ENCODE data around the gene ABHD5.

GRCh38 chr3:43776101-43776500 is 85.4 kb downstream of the ABHD5 start:
- no peak for TF ChIP-seq EP300 (IDR thresholded peaks at IDR 0.05)
- TF ChIP-seq CTCF (IDR thresholded peaks at IDR 0.05): no peak
